GM19372 (cell line): ENCODE data around the gene LRRC1.

Experiments used
- ATAC-seq: cut with Tn5 transposase; IDR thresholded peaks from one replicate; pipeline ENCODE4 v1.9.1; 2021; ENCODE audit warnings: mild to moderate bottlenecking, low read depth, moderate library complexity; ENCODE audit not compliant: unreplicated experiment

LRRC1 gene

DNA sequence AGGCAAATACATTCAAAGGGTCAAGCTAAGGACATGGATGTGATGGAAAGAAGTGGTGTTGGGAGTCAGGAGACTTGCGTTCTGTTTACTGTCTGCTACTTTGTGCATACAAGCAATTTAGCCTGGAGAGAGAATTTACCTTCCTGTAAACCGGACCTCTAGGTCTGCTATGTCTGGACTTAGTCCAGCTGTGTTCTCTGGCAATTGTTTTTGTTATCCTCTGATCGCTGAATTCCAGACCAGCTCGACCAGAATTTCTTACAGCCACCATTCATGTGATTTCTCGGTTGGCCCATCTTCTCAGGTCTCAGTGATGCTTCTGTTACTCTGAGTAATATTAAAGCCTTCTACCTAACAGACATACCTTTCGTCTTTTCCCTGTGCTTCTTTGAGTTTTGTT is 75.2 kb downstream of the LRRC1 start:
- ATAC-seq: no peak

DNA sequence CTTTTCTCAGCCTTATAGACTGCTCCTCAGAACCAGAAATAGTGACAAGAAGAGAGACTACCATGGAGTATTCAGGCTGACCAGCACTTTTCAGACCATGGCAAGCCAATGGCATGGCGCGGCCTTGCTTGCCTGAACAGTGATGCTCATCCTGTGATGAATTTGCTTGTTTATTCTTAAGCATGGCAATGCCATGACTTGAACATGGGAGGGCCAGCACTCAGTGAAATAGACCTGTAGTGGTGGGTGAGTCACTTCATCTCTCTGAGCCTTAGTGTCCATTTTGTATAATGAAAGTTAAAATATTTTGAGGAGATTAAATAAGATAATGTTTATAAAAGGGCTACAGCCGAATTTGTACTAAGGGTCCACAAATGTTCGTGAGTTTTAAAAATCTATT is 79.1 kb downstream of the LRRC1 start:
- ATAC-seq: no peak

DNA sequence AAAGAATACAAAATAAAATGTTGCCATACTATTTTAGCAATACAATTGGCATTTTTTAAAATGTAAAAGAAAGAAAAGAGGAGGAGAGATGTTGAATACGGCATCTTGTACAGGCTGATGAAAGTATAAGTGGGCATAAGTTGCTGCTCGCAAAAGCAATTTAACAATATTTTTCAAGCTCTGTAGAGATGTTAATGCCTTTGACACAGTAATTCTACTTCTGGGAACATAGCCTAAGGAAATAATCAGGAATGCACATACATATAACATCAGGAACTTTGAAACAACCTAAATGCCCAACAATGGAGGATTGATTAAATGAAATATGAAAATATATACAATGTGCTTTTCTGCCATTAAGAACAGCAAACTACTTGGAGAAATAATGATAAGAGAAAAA is 80.2 kb downstream of the LRRC1 start:
- ATAC-seq: no peak

GRCh38 chr6:53877151-53877550 is 82.3 kb downstream of the LRRC1 start:
- ATAC-seq: no peak

- ATAC-seq: no peak
These were observed 84.0 kb downstream of the LRRC1 start for GRCh38 chr6:53878808-53879207.

GRCh38 chr6:53879608-53880007 is 84.8 kb downstream of the LRRC1 start:
- ATAC-seq: no peak

DNA sequence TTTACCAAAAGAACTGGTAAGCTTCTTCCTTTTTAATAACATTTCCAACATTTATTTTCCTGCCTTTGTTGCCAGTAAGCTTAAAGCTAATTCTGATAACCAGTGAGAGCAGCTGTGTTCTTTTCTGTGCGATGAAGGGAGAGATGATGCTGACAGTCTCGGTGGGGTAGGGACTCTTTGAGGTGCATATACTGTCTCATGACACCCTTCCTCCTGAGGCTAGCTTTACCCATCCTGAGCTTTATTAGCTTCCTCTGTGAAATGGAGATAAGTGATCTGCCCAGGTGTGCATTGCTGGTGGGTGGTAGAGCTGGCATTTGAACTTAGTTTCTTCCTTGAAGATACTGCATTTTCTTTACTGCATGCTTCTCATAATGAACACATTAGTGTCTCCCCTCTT is 92.5 kb downstream of the LRRC1 start:
- no peak for ATAC-seq

DNA sequence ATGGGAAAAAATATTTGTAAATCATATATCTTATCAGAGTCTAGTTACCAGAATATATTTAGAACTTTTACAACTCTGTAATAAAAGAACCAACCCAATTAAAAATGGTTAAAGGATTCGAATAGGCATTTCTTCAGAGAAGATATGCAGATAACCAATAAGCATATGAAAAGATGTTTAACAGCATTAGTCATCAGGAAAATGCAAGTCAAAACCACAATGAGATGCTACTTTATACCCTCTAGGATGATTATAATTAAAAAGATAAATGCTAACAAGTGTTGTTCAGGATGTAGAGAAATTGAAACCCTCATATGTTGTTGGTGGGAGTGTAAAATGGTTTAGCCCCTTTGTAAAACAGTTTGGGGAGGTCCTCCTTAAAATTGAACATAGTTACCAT is 94.1 kb downstream of the LRRC1 start:
- ATAC-seq: no peak

- ATAC-seq: no peak
These were observed 94.6 kb downstream of the LRRC1 start for GRCh38 chr6:53889365-53889764.

DNA sequence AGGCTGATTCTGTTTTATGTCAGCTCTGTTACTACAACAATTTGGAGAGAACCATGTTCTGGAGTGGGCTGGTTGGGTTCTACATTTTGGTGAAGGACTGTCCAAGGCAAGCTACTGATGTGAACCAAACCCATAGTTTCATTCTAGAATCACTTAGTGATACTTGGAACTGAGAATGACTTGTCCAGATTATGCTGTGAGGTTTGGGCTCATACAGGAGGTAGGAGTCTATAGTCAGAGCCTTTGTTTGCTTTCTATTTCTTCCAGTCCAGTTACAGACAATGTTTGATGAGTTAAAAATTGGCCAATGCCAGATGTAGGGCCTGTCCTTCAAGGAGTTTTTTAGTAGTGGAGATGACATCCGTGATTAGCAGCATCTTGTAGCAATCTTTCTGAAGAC is 97.9 kb downstream of the LRRC1 start:
- ATAC-seq: peak; percentile 51

DNA sequence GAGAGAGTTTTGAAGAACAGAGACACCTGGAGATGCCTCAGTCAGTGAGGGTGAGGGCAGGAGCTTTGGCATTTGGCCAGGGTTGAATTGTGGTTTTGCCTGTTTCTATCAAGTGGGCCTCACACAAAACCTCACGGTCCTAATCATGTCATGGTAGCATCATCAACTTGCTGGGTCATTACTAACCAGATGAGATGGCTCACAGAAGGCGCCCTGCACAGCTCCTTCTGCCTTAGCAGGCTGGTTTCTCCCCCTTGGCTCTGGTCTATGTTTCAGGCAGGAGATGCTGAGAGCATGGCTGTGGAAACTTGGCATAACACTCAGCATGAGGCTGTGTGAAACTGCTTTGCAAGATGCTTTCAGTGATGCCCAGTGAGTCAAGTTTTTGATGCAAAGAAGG is 99.3 kb downstream of the LRRC1 start:
- ATAC-seq: peak; percentile 65

GRCh38 chr6:53896196-53896595 is 101.4 kb downstream of the LRRC1 start:
- ATAC-seq: no peak

- ATAC-seq: no peak
These were observed 103.4 kb downstream of the LRRC1 start for GRCh38 chr6:53898026-53898795.

DNA sequence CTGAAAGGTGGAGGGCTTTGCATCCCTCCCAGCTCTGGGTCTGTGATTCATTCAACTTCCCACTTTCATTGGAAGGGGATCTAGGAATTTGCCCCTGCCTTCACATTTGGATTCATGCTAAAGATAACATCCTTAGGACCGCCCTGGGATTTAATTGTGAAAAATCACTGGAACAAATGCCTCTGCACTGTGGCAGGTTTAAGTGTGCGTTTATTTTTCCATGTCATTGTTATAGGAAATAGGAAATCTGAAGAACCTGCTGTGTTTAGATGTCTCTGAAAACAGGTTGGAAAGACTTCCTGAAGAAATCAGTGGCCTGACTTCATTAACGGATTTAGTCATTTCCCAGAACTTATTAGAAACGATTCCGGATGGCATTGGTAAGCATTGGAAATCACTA is 104.7 kb downstream of the LRRC1 start:
- no peak for ATAC-seq

DNA sequence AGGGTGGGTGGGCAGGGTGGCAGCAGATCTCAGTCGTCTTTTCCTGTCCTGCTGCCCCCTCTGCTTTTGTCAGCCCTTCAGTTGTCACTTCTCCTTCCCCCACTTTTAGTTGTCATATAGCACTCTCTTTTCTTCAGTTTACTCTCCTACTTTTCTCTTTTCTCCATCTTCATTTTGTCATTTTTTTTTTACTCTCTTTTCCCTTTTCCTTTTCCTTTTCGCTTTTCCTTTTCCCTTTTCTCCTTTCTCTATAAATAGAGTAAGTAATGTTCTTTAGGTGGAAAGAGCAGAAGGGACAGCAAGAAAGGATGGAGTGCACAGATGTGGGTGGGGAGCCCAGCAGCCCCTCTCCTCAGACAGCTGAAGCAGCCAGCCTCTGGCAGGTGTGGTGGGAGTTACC is 108.6 kb downstream of the LRRC1 start:
- no peak for ATAC-seq

- no peak for ATAC-seq
These were observed 111.3 kb downstream of the LRRC1 start for GRCh38 chr6:53906103-53906502.

GRCh38 chr6:53906842-53907241 is 112.0 kb downstream of the LRRC1 start:
- no peak for ATAC-seq

DNA sequence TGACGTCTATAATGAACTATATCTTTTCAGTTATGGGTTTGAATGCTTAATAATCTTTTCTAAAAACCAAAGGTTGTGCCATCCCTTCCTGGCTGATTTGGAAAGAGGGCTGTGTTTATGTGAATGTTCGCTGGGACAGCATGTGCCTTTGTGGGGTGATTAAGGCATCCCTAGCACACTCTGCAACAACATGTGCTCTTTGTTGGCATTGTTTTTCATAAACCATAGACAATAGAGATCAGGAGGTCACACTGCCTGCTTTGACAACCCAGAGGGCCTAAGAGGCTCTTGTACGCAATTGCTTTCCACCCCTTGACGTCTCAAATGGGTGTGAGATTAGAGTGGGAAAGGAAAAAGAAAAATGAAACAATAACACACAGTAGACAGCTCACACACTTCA is 116.0 kb downstream of the LRRC1 start:
- ATAC-seq: no peak

DNA sequence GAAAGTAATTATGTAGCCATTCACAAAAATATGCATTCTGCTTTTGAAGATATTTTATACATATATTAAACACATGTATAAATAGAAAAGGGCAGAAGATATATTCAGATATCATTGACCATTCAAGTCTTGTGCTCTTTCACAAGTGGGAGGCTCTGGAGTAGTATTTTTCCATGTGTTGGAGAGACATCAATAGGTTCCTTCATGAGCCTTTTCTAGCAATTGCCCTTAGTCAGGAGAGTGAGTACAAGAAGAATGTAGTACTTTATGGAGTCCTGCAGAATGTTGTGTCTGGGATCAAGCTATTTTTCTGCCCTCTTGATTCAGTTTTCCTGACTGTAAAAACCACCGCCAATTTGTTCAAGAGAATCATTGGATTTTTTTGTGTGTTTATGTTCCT is 117.9 kb downstream of the LRRC1 start:
- ATAC-seq: no peak

GRCh38 chr6:53913286-53913685 is 118.5 kb downstream of the LRRC1 start:
- no peak for ATAC-seq

DNA sequence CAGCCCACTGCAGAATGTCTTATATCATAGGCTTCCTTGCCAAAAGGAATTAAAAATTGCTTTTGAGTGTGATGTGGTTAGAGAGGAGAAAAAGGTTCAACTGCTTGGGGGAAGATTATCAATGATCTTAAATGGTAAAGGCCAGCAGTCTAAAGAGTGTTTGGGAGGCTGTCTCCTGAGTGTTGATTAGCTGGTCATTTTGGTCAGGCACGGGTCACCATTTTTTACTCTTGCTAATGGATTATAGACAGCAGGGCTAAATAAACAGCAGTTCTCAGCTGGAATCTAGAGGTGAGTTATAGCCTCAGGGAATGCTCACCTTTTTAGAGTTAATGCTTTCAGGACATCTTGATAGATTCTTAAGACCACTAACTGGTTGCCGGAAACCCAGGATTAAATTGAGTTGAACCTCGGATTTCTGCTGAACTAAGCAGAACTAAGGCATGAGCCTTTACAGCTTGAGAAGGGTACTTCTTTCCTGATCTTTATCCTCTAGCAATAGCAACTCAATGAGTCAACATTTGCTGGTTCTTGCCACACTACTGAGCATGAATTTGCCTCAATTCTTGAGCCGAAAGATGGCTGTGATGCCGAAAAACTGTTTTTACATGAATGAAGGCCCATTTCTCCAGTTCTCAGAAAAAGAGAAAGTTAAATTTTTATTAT is 120.4 kb downstream of the LRRC1 start:
- no peak for ATAC-seq

- peak; percentile 45 for ATAC-seq
These were observed 122.1 kb downstream of the LRRC1 start for GRCh38 chr6:53916804-53917463.
